T-helper 17 cell (primary cell): ENCODE data around the gene NBPF26. TPM values are rescaled to one million over a fixed set of nuclear protein-coding genes. Genes with fewer than 3 reads are reported as not detected.
"Not testable (repeated sequence)": the region's sequence is repeated elsewhere in the genome, so short reads cannot be mapped to it uniquely, and the experiment has no call there.

Experiments used
- ATAC-seq: fragments of 150-1000 bp; cut with Tn5 transposase; 2 replicates; pipeline ENCODE4 v1.10.0; 2021; ENCODE audit warnings: mild to moderate bottlenecking, moderate library complexity
- DNase-seq, 3 donors: peaks; one replicate each; pipeline versions ENCODE4 v3.0.0 to v3.0.0-alpha.2; 2020 to 2021
- H3K9me3 ChIP-seq: one replicate; pipeline ENCODE4 v1.7.0; 2013; ENCODE audit warnings: low read length, mild to moderate bottlenecking; ENCODE audit not compliant: control insufficient read depth, poor library complexity, severe bottlenecking
- H3K27ac Mint-ChIP-seq: one replicate; pipeline ENCODE4 v1.8.0; 2022; ENCODE audit warnings: mild to moderate bottlenecking, moderate library complexity, mixed read lengths
- H3K27me3 Mint-ChIP-seq: one replicate; pipeline ENCODE4 v1.8.0; 2022; ENCODE audit warnings: mixed read lengths
- H3K36me3 Mint-ChIP-seq: one replicate; pipeline ENCODE4 v1.8.0; 2022; ENCODE audit warnings: low read depth, mixed read lengths
- H3K4me1 Mint-ChIP-seq: one replicate; pipeline ENCODE4 v1.8.0; 2022; ENCODE audit warnings: mild to moderate bottlenecking, mixed read lengths
- H3K4me3 Mint-ChIP-seq: one replicate; pipeline ENCODE4 v1.8.0; 2022; ENCODE audit warnings: mild to moderate bottlenecking, moderate library complexity, mixed read lengths
- total RNA-seq, 4 donors: library from RNA in 2 of 4; stranded (reverse) in 2 of 4; gene quantifications; one replicate each; pipeline ENCODE4 v1.2.3 and lab custom pipeline; 2022 to 2026

Gene NBPF26
- total RNA-seq, 2 donors from 2014 or later: 23.9 to 36.3 TPM

DNA sequence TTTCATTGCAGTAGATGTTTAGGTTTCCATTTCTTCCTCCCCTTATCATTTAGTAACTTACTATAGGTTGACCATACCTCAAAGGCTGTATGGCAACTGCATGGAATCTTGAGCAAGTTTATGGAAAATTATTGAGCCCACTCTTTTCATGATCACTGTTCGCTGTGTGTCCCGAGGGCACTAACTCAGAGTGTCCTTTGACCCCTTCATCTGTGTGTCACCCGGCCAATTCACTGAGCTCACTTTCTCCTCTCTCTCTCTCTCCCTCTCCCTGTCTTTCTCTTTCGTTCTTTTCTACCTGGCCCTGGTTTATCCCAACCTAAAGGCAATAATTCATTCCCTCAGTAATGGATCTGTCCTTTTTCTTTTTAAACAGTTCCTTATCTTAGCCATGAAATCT, 101.3 kb downstream of the NBPF26 start:
- H3K36me3 Mint-ChIP-seq, ATAC-seq, H3K4me1 Mint-ChIP-seq, H3K9me3 ChIP-seq, H3K4me3 Mint-ChIP-seq, H3K27me3 Mint-ChIP-seq, DNase-seq, H3K27ac Mint-ChIP-seq: not testable (repeated sequence)

DNA sequence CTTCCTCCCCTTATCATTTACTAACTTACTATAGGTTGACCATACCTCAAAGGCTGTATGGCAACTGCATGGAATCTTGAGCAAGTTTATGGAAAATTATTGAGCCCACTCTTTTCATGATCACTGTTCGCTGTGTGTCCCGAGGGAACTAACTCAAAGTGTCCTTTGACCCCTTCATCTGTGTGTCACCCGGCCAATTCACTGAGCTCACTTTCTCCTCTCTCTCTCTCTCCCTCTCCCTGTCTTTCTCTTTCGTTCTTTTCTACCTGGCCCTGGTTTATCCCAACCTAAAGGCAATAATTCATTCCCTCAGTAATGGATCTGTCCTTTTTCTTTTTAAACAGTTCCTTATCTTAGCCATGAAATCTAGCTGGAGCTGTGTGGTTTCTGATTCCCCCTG, 102.9 kb downstream of the NBPF26 start:
- H3K27me3 Mint-ChIP-seq, H3K4me3 Mint-ChIP-seq, H3K4me1 Mint-ChIP-seq, H3K36me3 Mint-ChIP-seq, ATAC-seq, DNase-seq, H3K9me3 ChIP-seq, H3K27ac Mint-ChIP-seq: not testable (repeated sequence)

DNA sequence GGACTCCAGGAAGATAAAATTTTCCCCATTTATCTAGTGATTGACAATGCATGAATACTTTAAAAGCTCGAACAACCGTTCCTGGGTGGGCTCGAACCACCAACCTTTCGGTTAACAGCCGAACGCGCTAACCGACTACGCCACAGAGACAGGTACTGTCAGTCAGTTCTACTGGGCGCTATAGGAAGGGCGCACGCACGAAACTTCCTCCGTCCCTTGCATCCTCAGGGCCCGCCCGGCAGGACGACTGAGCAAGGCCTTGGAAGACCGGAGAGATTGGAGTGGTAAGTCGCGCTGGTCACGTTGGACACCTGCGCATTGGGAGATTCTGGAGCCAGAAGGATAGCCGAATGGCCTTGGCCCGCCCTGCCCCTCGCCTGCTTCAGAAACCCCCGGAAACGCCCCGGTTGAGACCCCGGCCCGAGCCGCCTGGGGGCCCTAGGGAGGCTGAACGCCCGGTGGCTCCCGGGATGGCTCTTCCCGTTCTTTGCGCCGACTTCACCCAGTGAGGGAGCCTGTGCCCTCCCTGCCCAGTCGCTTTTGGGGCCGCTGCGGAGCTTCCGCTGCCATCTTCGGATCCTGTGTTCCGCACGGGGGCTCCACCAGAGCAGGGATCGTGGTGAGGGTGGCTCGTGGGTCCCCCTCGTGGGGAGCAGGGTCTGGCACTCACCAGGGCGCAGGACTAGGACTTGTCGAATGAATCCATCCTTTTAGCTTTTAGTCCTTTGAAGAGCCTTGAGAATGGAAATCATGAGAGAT, 120.6 kb downstream of the NBPF26 start:
- DNase-seq: peak; percentile 35 to 70 (median 51)
- not testable (repeated sequence) for H3K36me3 Mint-ChIP-seq, H3K9me3 ChIP-seq, H3K4me1 Mint-ChIP-seq, H3K27me3 Mint-ChIP-seq, ATAC-seq
- peak overlapping the region; percentile 14 for H3K27ac Mint-ChIP-seq
- H3K4me3 Mint-ChIP-seq: peak overlapping the region; percentile 77

DNA sequence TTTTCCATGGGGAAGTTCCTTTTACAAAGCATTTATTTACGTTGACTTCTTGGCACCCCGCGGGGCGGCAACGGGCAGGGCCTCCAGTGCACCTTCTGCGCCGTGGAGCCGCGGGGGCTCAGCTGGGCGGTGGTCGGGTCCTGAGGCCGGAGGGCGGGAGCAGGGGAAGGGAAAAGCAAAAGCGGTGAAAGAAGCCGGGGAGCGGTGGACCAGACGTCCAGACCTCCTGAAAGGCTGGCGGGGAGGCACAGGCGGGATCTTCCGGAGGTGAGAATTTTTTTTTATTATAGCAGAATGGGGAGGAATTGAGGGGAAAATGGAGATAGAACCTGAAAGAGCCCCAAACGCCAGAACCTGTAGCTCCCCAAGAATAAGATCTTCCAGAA, 121.2 kb downstream of the NBPF26 start:
- H3K9me3 ChIP-seq, H3K4me3 Mint-ChIP-seq, H3K4me1 Mint-ChIP-seq, H3K27me3 Mint-ChIP-seq, DNase-seq, H3K36me3 Mint-ChIP-seq, ATAC-seq: not testable (repeated sequence)
- H3K27ac Mint-ChIP-seq: peak overlapping the region; percentile 14

DNA sequence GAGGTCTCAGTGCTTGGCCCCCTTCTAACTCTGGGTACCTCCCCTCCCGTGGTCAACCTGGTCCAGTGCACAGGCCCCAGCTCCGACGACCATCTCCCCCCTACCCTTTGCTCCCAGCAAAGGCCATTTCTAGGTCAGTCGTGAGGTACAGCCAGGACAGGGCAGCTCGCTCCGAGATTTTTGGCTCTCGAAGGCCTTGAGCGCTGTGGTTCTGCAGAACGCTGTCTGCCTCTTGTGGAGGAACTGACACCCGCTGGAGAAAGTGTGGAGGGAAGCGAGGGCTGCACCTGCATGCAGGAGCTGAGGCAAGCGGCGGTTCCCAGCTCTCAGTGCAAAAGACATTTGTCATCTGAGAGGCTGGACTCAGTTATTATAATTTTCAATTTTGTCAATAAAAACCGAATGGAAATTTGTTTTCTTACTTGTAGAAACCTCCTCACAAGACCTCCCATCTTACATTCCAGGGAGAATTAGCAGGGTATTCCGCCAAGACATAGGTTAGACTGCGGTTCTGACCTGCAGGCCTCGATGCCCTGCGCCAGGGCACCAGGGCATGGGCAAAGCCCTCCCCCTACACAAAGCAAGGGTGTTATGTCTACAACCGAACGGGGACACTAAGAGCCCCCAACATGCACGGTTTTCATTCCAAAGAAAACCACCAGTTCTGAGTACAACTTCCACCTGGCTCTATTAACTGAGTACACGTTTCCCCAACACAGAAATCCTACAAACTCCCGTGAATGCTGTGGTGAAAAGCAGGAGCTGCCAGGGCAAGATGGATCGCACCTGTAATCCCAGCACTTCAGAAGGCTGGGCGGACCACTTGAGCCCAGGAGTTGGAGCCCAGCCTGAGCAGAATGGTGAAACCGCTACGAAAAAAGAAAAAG, 125.9 kb downstream of the NBPF26 start:
- ATAC-seq (peak; percentile 12), DNase-seq (peak in 1 of 3 donors; percentile 25)
- not testable (repeated sequence) for H3K9me3 ChIP-seq, H3K4me1 Mint-ChIP-seq, H3K27me3 Mint-ChIP-seq, H3K36me3 Mint-ChIP-seq
- Mint-ChIP-seq H3K4me3 (peak overlapping the region; percentile 93), H3K27ac (peak overlapping the region; percentile 95)

DNA sequence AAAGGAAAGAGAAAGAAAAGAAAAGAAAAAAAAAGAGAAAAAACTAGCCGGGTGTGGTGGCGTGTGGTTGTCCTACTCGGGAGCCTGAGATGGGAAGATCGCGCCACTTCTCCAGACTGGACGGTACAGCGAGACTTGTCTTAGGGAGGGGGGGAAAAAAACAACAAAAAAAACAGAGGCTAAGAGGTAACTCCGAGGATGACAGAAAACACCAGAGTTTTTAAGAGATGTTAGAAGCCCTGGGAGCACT, 126.5 kb downstream of the NBPF26 start:
- H3K4me1 Mint-ChIP-seq, H3K36me3 Mint-ChIP-seq, H3K9me3 ChIP-seq, ATAC-seq, H3K27me3 Mint-ChIP-seq: not testable (repeated sequence)
- peak overlapping the region; percentile 95 for H3K27ac Mint-ChIP-seq
- H3K4me3 Mint-ChIP-seq: peak overlapping the region; percentile 93
- DNase-seq: peak in 1 of 3 donors; percentile 14

DNA sequence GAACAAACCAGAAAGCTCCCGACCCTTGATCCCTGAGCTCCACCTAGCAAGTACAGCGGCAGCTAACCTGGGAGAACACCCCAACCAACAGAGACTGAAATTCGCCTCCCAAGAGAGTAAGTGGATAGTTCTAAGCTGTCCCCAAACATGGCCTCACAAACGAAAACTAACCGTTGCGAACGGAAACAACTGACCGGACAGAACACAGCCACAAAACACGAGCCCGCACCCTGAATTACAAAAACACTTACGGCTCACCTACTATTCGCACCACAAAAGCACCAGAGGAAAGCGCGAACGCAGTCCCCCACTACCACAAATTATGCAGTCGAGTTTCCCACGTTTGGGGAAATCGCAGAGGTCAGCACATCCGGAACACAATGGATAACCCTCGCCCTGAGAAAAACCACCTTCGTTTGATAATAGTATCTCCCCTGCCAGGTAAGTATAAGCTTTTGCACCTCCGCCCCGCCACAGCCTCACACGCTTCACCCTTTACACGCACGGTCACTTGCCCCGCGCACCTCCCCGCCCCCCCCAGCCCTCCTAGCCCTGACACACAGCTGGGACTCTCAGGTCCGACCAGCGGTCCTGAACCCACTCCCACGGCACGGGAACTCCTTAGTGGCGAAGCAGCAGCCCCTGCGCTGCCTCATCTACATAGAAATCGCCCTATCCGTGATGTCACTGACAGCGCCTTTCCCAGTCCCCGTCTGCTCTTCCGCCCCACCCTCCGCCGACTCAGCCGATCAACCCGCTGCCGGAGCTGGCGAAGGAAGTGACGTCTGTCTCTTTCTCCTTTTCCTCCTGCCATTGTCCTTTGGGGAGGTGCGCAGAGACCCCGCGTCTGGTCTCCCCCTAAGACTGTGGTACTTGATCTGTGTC, 127.0 kb downstream of the NBPF26 start:
- not testable (repeated sequence) for H3K36me3 Mint-ChIP-seq, H3K27me3 Mint-ChIP-seq, H3K4me1 Mint-ChIP-seq, H3K9me3 ChIP-seq
- ATAC-seq: peak; percentile 77
- Mint-ChIP-seq H3K27ac (peak overlapping the region; percentile 95), H3K4me3 (peak overlapping the region; percentile 93)
- DNase-seq: peak; percentile 58 to 77 (median 65)

DNA sequence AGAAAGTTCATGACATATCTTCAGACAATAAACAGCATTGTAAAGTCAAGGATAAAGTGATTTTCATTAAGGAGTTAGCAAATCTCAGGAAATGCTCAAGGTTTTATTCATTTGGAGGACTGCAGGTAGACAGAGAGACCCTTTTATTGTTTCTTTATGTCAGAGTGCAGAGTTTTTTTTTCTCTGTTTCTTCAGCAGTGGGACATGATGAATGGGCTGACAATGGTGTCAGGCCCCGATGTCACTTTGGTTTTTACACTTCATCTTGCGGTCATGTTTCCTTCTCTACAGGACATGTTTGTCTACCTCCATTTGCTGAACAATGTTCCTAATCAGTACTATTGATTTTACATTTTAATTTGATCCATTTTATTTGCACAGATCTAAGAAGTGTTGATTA, 134.4 kb downstream of the NBPF26 start:
- not testable (repeated sequence) for H3K36me3 Mint-ChIP-seq, H3K4me3 Mint-ChIP-seq

DNA sequence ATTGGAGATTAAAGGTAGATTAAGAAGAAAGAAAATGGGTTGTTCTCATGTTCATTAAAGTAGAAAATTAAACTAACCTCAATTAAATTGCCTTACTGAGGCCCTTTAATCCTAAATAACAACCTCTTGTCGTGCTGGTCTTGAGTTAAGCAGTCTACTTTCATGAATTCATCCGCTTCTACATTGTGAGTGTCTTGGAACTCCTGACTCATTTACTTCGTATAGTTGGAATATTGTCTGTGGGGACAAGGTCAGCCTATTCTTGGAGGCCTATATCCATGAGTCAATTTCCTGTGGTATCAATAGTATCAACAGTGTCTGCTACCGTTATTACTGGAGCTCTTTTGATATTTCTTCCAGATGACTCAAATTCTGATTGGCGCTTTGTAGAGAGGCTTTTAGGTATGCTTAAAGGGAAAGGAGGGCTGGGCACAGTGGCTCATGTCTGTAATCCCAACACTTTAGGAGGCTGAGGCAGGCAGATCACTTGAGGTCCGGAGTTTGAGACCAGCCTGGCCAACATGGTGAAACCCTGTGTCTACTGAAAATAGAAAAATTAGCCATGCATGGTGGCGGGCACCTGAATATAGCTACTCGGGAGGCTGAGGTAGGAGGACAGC, 136.0 kb downstream of the NBPF26 start:
- H3K36me3 Mint-ChIP-seq, ATAC-seq, H3K4me1 Mint-ChIP-seq, H3K9me3 ChIP-seq, H3K27me3 Mint-ChIP-seq, H3K27ac Mint-ChIP-seq, H3K4me3 Mint-ChIP-seq, DNase-seq: not testable (repeated sequence)

More for the DNA sequence above, 134.4 kb downstream of the NBPF26 start:
- H3K9me3 ChIP-seq, DNase-seq, ATAC-seq, H3K27ac Mint-ChIP-seq, H3K4me1 Mint-ChIP-seq, H3K27me3 Mint-ChIP-seq: not testable (repeated sequence)

DNA sequence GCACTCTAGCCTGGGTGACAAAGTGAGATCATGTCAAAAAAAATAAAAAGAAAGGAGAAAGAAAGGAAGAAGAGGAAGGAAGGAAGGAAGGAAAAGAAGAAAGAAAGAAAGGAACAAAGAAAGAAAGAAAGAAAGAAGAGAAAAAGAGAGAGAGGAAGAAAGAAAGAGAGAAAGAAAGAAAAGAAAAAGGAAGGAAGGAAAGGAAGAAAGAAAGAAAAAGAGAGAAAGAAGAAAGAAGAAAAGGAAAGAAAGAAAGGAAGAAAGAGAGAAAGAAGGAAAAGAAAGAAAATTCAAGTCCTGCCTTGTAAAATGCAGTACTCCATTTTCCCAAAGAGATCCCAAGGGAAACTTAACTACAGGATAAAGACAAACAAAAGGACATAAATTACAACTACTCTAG, 154.5 kb downstream of the NBPF26 start:
- H3K4me3 Mint-ChIP-seq, H3K36me3 Mint-ChIP-seq, H3K9me3 ChIP-seq, H3K4me1 Mint-ChIP-seq, H3K27me3 Mint-ChIP-seq, ATAC-seq, H3K27ac Mint-ChIP-seq, DNase-seq: not testable (repeated sequence)

DNA sequence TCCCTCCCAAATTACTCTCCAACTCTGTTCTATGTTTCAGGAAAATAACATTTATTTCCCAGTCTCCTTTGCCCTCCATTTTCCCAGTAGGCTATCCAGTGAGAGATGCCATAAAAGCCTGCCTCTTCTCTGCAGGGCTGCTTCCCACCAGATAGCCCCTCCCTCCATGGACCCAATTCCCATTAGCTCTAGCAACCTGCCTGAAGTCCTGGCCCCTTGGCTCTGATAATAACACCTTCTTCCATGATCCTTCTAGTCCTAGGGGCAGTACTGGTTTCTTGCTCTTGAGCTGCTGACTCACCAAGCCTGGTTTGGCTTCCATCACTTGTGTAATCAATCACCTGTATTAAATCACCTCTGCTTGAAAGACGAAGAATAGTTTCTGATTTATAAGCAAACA, 156.3 kb downstream of the NBPF26 start:
- not testable (repeated sequence) for H3K9me3 ChIP-seq, DNase-seq, H3K27ac Mint-ChIP-seq, H3K36me3 Mint-ChIP-seq, H3K4me3 Mint-ChIP-seq, H3K4me1 Mint-ChIP-seq, H3K27me3 Mint-ChIP-seq, ATAC-seq

DNA sequence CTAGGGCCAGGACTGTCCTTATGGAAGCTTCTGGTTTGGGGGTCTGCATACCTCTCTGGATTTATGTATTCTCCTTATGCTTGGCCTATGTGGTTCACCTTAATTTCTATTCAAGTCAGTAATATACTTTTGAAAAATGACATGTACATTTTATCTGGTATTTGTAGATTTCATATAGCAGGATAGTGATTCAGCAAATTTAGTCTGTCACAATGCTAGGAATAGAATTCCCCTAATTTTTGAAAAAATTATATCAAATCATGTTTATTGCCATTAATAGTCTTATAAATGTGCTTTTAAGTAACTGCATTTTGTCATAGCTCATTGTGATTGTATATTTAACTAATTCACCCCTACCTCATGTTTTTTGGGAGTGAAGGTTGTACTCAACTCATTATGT, 158.2 kb downstream of the NBPF26 start:
- H3K4me1 Mint-ChIP-seq, DNase-seq, H3K36me3 Mint-ChIP-seq, H3K27ac Mint-ChIP-seq, H3K27me3 Mint-ChIP-seq, H3K4me3 Mint-ChIP-seq, ATAC-seq, H3K9me3 ChIP-seq: not testable (repeated sequence)
